HG03457 (cell line): ENCODE results near the gene STK40.

Experiments
- ATAC-seq: cut with Tn5 transposase; IDR thresholded peaks from one replicate; pipeline ENCODE4 v1.9.1; 2021; ENCODE audit warnings: moderate number of reproducible peaks; ENCODE audit not compliant: unreplicated experiment

STK40 gene

GRCh38 chr1:36321119-36321951 lies 64.4 kb downstream of the STK40 start:
- ATAC-seq: no peak

GRCh38 chr1:36320767-36321118 lies 65.0 kb downstream of the STK40 start:
- ATAC-seq: no peak

DNA sequence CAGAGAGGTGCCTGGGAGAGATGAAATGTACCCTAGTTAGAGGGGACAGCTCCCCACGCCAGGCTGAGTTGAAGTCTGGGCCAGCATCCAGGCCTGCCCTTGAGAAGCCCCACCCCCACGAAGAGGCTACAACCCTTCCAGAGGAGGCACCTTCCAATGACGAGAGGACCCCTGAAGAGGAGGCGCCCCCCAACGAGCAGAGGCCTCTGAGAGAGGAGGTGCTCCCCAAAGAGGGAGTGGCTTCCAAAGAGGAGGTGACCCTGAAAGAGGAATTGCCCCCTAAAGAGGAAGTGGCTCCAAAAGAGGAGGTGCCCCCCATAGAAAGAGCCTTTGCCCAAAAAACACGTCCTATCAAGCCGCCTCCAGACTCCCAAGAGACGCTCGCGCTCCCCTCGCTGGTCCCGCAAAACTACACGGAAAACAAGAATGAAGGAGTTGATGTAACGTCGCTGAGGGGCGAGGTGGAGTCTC lies 65.4 kb downstream of the STK40 start:
- ATAC-seq: no peak

GRCh38 chr1:36309397-36309796 lies 76.3 kb downstream of the STK40 start:
- ATAC-seq: no peak

GRCh38 chr1:36307601-36308330 lies 78.0 kb downstream of the STK40 start:
- no peak for ATAC-seq

- ATAC-seq: peak; percentile 80
These were observed 78.7 kb downstream of the STK40 start for GRCh38 chr1:36306902-36307456.

DNA sequence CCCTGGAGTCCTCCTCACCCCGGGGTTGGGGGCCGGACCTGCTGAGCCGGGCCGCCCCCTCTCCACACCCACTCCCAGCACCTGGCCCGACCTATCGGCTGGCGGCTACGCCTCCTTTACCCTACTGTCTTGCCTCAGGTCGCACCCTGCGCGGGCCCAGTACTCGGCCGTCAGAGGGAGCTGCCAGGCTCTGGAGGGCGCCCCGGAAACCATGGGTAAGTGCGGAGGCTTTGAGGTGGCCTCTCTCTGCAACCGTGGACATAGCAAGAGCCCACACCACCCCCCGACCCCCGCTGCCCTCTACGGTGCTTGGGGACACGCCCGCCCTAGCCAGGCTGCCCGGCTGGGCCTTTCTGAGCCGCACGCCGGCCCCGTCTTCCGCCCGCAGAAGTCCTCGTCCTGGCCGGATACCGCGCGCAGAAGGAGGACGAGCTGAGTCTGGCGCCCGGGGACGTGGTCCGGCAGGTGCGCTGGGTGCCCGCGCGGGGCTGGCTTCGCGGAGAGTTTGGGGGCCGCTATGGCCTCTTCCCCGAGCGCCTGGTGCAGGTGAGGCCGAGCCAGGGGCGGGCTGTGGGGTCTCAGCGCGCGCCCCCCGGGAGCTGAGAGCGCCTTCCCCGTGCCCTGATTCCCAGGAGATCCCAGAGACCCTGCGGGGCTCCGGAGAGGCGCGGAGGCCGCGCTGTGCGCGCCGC lies 79.4 kb downstream of the STK40 start, which contains the start of gene SH3D21:
Gene SH3D21, plus strand, starts transcription at position 159 of the 692 bp plus-strand sequence. Its CDS starts 53 bp downstream, at position 212.
- ATAC-seq: peak; percentile 17

DNA sequence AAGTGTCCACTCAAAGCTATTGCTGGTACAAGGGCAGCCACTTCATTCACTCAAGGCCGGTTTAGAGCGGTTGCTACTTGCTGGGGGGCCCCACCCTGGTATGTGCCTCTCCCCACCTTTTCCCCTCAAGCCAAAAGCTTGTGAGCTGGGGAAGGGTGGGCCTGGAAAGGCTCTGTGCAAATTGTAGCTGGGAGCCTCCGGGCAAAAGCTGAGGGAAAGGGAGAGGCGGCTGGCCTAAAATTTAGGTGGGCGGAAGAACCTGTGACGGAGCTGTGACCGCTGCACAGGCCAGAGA lies 79.9 kb downstream of the STK40 start:
- ATAC-seq: no peak

- ATAC-seq: no peak
These were observed 80.5 kb downstream of the STK40 start for GRCh38 chr1:36304970-36305914.

GRCh38 chr1:36304521-36304920 lies 81.2 kb downstream of the STK40 start:
- ATAC-seq: no peak

- no peak for ATAC-seq
These were observed 81.9 kb downstream of the STK40 start for GRCh38 chr1:36303650-36304360.

- ATAC-seq: no peak
These were observed 82.5 kb downstream of the STK40 start for GRCh38 chr1:36303244-36303643.

DNA sequence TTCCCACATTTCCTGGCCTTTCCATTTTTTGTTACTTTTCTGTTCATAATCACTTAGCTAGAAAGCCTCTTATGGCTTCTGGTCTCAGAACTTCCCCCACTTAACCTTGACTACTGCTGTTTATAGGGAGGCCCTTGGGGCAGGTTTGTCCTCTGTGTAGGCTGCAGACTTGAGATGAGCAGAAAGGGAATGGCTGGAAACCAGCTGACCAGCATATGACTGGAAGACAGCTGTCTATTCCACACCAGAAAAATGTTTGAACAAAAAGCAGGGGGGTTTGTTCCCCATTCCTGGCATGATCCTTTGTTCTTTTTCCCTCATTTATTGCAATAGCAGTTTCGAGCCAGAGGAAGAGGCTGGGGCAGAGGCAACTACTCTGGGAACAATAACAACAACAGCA lies 84.5 kb downstream of the STK40 start:
- ATAC-seq: no peak

GRCh38 chr1:36300526-36300925 lies 85.2 kb downstream of the STK40 start:
- ATAC-seq: no peak

DNA sequence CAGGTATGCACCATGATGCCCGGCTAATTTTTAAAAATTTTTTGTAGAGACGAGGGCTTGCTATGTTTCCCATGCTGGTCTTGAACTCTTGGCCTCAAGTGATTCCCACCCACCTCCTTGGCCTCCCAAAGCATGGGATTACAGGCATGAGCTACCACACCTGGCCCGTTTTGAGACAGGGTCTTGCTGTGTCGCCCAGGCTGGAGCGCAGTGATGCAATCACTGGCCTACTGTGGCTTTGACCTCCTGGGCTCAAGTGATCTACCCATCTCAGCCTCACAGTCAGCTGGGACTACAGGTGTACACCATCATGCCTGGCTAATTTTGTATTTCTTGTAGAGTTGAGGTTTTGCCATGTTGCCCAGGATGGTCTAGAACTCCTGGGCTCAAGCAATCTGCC lies 87.1 kb downstream of the STK40 start:
- ATAC-seq: no peak

DNA sequence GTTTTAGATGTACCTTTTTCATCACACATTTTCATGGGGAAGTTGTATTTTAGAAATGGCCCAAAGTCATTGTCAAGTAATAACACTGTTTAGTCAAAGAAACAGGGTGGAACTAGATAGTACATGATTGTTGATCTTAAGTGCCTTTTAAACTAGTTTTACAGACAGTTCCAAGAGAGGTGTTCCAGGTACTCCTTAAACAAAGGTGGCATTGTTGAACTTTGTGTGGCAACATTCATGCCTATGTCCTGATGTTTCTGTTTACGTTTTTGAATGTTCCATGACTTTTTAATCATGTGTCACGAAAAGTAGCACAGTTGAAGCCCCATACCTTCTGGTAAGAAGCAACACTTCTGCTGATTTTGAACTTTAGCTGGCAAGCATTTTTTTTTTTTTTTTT lies 88.7 kb downstream of the STK40 start:
- no peak for ATAC-seq

GRCh38 chr1:36295390-36295789 lies 90.3 kb downstream of the STK40 start:
- ATAC-seq: no peak
